Measurements from ENCODE around the gene SART3.
A peak's percentile ranks its signal among the peaks of the same experiment; 100 is the strongest.
"Not testable (repeated sequence)": the region's sequence is repeated elsewhere in the genome, so short reads cannot be mapped to it uniquely, and the experiment has no call there.

The SART3 gene

GRCh38 chr12:108518716-108519496 is 42.1 kb downstream of the SART3 start:
- DNase-seq = no peak

GRCh38 chr12:108518101-108518715 is 42.8 kb downstream of the SART3 start:
- no peak for DNase-seq

GRCh38 chr12:108517288-108518100 is 43.5 kb downstream of the SART3 start:
- no peak for DNase-seq

- no peak for DNase-seq
Measured at GRCh38 chr12:108516511-108517275, 44.3 kb downstream of the SART3 start.

- no peak for DNase-seq
Measured at GRCh38 chr12:108515916-108516315, 45.1 kb downstream of the SART3 start.

- peak; percentile 99 for DNase-seq
Measured at GRCh38 chr12:108514973-108515814, 45.8 kb downstream of the SART3 start, which contains the start of gene FICD. TSS of gene FICD (plus strand) at chr12:108515277. CDS start at chr12:108516973, 1,696 bp downstream.

- no peak for DNase-seq
Measured at GRCh38 chr12:108514468-108514972, 46.5 kb downstream of the SART3 start.

- DNase-seq = peak; percentile 77
Measured at GRCh38 chr12:108511633-108512540, 49.1 kb downstream of the SART3 start.

GRCh38 chr12:108510836-108511235 is 50.1 kb downstream of the SART3 start:
- no peak for DNase-seq

GRCh38 chr12:108509806-108510205 is 51.2 kb downstream of the SART3 start:
- no peak for DNase-seq

- peak; percentile 46 for DNase-seq
Measured at GRCh38 chr12:108507971-108508642, 52.9 kb downstream of the SART3 start.

GRCh38 chr12:108505129-108505528 is 55.8 kb downstream of the SART3 start:
- no peak for DNase-seq

- DNase-seq = no peak
Measured at GRCh38 chr12:108502922-108503321, 58.1 kb downstream of the SART3 start.

- DNase-seq = no peak
Measured at GRCh38 chr12:108498136-108498535, 62.8 kb downstream of the SART3 start.

GRCh38 chr12:108495823-108496579 is 65.0 kb downstream of the SART3 start:
- no peak for DNase-seq

GRCh38 chr12:108495054-108495453 is 65.9 kb downstream of the SART3 start:
- DNase-seq = no peak

- no peak for DNase-seq
Measured at GRCh38 chr12:108491256-108491655, 69.7 kb downstream of the SART3 start.

GRCh38 chr12:108487029-108487428 is 73.9 kb downstream of the SART3 start:
- not testable (repeated sequence) for DNase-seq

GRCh38 chr12:108485371-108485770 is 75.6 kb downstream of the SART3 start:
- DNase-seq = not testable (repeated sequence)

Data from stimulated activated CD4-positive, alpha-beta T cell treated with anti-CD3 and anti-CD28 coated beads, Interleukin-1b, Interleukin-23, amount 100 ng/mL, for 48 hours (primary cell).